Heart left ventricle (tissue), 16 donors: ENCODE data around the gene YIPF3. TPM values are rescaled to one million over a fixed set of nuclear protein-coding genes. Genes with fewer than 3 reads are reported as not detected.

Source experiments
- ATAC-seq, 4 donors: fragments of 200-7000 bp; cut with Tn5 transposase; one replicate each; pipeline ENCODE4 v1.9.1; 2020 to 2022; ENCODE audit warnings: moderate library complexity in 4 of 4, mild to moderate bottlenecking in 3 of 4, moderate number of reproducible peaks in 1 of 4
- DNase-seq, 5 donors: peaks; one replicate each; pipeline ENCODE4 v3.0.0-alpha.2; 2020
- H3K27ac ChIP-seq, 12 donors: fragments of 200-600 bp; sonication (generic) in 4 of 12; one replicate each; pipeline versions ENCODE4 v1.5.0 to v1.8.0; 2016 to 2022; ENCODE audit warnings: mild to moderate bottlenecking in 2 of 12
- H3K27me3 ChIP-seq, 9 donors: fragments of 200-600 bp; sonication (generic) in 2 of 9; one replicate each; pipeline versions ENCODE4 v1.5.1 to v1.8.0; 2016 to 2022; ENCODE audit warnings: mild to moderate bottlenecking in 3 of 9
- H3K36me3 ChIP-seq, 9 donors: fragments of 200-600 bp; sonication (generic) in 2 of 9; one replicate each; pipeline versions ENCODE4 v1.5.0 to v1.8.0; 2018 to 2022; ENCODE audit warnings: mild to moderate bottlenecking in 2 of 9
- H3K4me1 ChIP-seq, 12 donors: fragments of 200-600 bp; sonication (generic) in 4 of 12; one replicate each; pipeline versions ENCODE4 v1.5.0 to v1.8.0; 2016 to 2022; ENCODE audit warnings: mild to moderate bottlenecking in 3 of 12
- H3K4me3 ChIP-seq, 12 donors: fragments of 200-600 bp; sonication (generic) in 4 of 12; one replicate each; pipeline versions ENCODE4 v1.5.0 to v1.8.0; 2017 to 2022; ENCODE audit warnings: mild to moderate bottlenecking in 9 of 12, moderate library complexity in 4 of 12
- H3K9me3 ChIP-seq, 12 donors: fragments of 200-600 bp; sonication (generic) in 4 of 12; one replicate each; pipeline versions ENCODE4 v1.5.0 to v1.8.0; 2016 to 2022; ENCODE audit warnings: mild to moderate bottlenecking in 1 of 12
- CTCF ChIP-seq, 12 donors: fragments of 200-600 bp; sonication (generic) in 4 of 12; IDR thresholded peaks; one replicate each; pipeline versions ENCODE4 v1.5.0 to v1.8.0; 2018 to 2022; ENCODE audit warnings: antibody characterized with exemption in 12 of 12, mild to moderate bottlenecking in 5 of 12
- POLR2A ChIP-seq, 2 donors: fragments of 450-650 bp; IDR thresholded peaks; one replicate each; pipeline ENCODE4 v1.6.1; 2017; ENCODE audit warnings: antibody characterized with exemption in 2 of 2, mild to moderate bottlenecking in 2 of 2, moderate library complexity in 2 of 2
- WGBS, 4 donors: extraction: QIAGEN DNeasy Blood & Tissue Kit in 2 of 4; methylation state at CpG; one replicate each; pipeline versions ENCODE4 v1.1.5 to v1.1.7; 2013 to 2018; 5-methylcytosine and 5-hydroxymethylcytosine counted together
- intact Hi-C, 10 donors: fragments of 100-400 bp; cut with DNase I; formaldehyde crosslinking; loops; one replicate each; pipeline versions ENCODE4 v1.11.1 to v1.14.2; 2022
- polyA plus RNA-seq, 2 donors: library from polyadenylated mRNA; stranded (reverse); fragments of 200-250 nt; gene quantifications; one replicate each; pipeline ENCODE4 v1.2.3, GENCODE V29; 2013
- total RNA-seq, 9 donors: library from RNA; depleted of rRNA in 2 of 9; stranded (reverse); fragments of >200 nt in 2 of 9; fragmentation: NEBNext Ultra II Directional in 3 of 9; extraction: Animal tissue kit (Norgen Biotek cat#: 25700) in 3 of 9; gene quantifications; one replicate each; pipeline versions ENCODE4 v1.1.0 to v1.2.4, GENCODE V29; 2016 to 2023
- donor health status: ischemic (EF 13 %, LVEDD 7.1; RV severe dilation, severe dysfunction).
- donor health status: healthy with polysubstance abuse.
- donor health status: DM: no; HTN: yes; CAD: no.
- donor health status: DM: no; HTN: no; CAD: no.
- donor health status: ischemic (EF 25% LVEDD 6.9; RV normal size, moderate dysfunction).
- donor health status: ischemic (EF 25% LVEDD 5.7; RV mildly dilated, moderate dysfunction).
- donor health status: healthy.
- donor health status: DM: yes; HTN: yes; CAD: no.
- donor health status: ischemic (EF 35%, LVEDD 5.7; RV mildly dilated, moderate dysfunction).
- donor health status: nonischemic (EF 11% LVEDD 7.7; RV severe dilation, severe dysfunction).
- donor health status: DM: yes; HTN: yes; CAD: no.
- donor health status: PGD.
- donor health status: ischemic (EF 29% LVEDD 5.4; RV normal size, mild dysfunction).
- donor health status: nonischemic (EF 23%, LVEDD 6.1; RV moderate dilation, normal function).

The YIPF3 gene
- total and polyA plus RNA-seq, 11 donors, result 63.4 to 132 (median 75.3) TPM

GRCh38 chr6:43493833-43494232 lies 22.9 kb downstream of the YIPF3 start:
- DNase-seq, result no peak
- Histone ChIP-seq H3K4me1 (peaks cover 0 to 58% (median 35%) of the 10 kb centered on the region in 12 donors), H3K4me3 (no peak overlapping the region), H3K36me3 (peaks cover 0 to 15% (median 10%) of the 10 kb centered on the region in 9 donors), H3K27ac (peak overlapping the region in 5 of 12 donors; percentile 14 to 86 (median 71)), H3K27me3 (no peaks in the 10 kb centered on the region), H3K9me3 (no peaks in the 10 kb centered on the region)
- no peak for ATAC-seq
- WGBS, 4 donors, result 68 to 76% (median 70%) methylated on average over 7 of the region's 7 CpGs
- TF ChIP-seq CTCF (IDR thresholded peaks at IDR 0.05), result no peak
- TF ChIP-seq POLR2A (IDR thresholded peaks at IDR 0.05), result no peak
- intact Hi-C loops, result loop anchor here in 2 of 10 donors (2.0 to 10.0 kb wide), 2 partner anchors 39 to 109 kb away; partner anchors contain the start of gene DLK2 (in 1 of the 2)

GRCh38 chr6:43493230-43493629 lies 23.5 kb downstream of the YIPF3 start:
- no peak for DNase-seq
- no peak for ATAC-seq
- no peaks in the 10 kb centered on the region for H3K9me3 ChIP-seq
- H3K27ac ChIP-seq, result peak overlapping the region in 6 of 12 donors; percentile 14 to 86 (median 70)
- H3K36me3 ChIP-seq, result peaks cover 0 to 9% (median 4%) of the 10 kb centered on the region in 9 donors
- no peak overlapping the region for H3K4me3 ChIP-seq
- no peaks in the 10 kb centered on the region for H3K27me3 ChIP-seq
- intact Hi-C loops, result loop anchor here in 1 of 10 donors (10.0 kb wide), 1 partner anchor 108 kb away; no protein-coding TSS in a partner anchor
- TF ChIP-seq POLR2A (IDR thresholded peaks at IDR 0.05), result no peak
- TF ChIP-seq CTCF (IDR thresholded peaks at IDR 0.05), result no peak
- H3K4me1 ChIP-seq, result peaks cover 0 to 55% (median 32%) of the 10 kb centered on the region in 12 donors
- WGBS, 4 donors, result 86 to 94% (median 91%) methylated on average over 2 of the region's 2 CpGs

GRCh38 chr6:43492673-43493072 lies 24.1 kb downstream of the YIPF3 start:
- Histone ChIP-seq H3K9me3 (no peaks in the 10 kb centered on the region), H3K4me3 (peak overlapping the region in 2 of 12 donors; percentile 4), H3K36me3 (peaks cover 0 to 3% (median 0%) of the 10 kb centered on the region in 9 donors), H3K4me1 (peaks cover 0 to 55% (median 28%) of the 10 kb centered on the region in 12 donors), H3K27me3 (no peaks in the 10 kb centered on the region), H3K27ac (peak overlapping the region in 10 of 12 donors; percentile 42 to 86 (median 62))
- intact Hi-C loops, result loop anchor here in 1 of 10 donors (10.0 kb wide), 1 partner anchor 108 kb away; no protein-coding TSS in a partner anchor
- ATAC-seq (peak in 3 of 4 donors; percentile 9 to 21 (median 14)), DNase-seq (no peak)
- no peak for TF ChIP-seq POLR2A (IDR thresholded peaks at IDR 0.05)
- TF ChIP-seq CTCF (IDR thresholded peaks at IDR 0.05), result no peak
- 13 to 58% (median 45%) methylated on average over 2 to 3 of the region's 3 CpGs for WGBS, 4 donors

- ATAC-seq (peak; percentile 80 to 88 (median 84)), DNase-seq (peak; percentile 85 to 90 (median 88))
- TF ChIP-seq CTCF (IDR thresholded peaks at IDR 0.05), result no peak
- TF ChIP-seq POLR2A (IDR thresholded peaks at IDR 0.05), result no peak
- Histone ChIP-seq H3K9me3 (no peaks in the 10 kb centered on the region), H3K4me1 (peaks cover 0 to 52% (median 22%) of the 10 kb centered on the region in 12 donors), H3K4me3 (peak overlapping the region in 2 of 12 donors; percentile 4), H3K27ac (peak overlapping the region in 11 of 12 donors; percentile 31 to 86 (median 64)), H3K36me3 (no peaks in the 10 kb centered on the region), H3K27me3 (no peaks in the 10 kb centered on the region)
- intact Hi-C loops, result loop anchor here in 1 of 10 donors (10.0 kb wide), 1 partner anchor 107 kb away; no protein-coding TSS in a partner anchor
- WGBS, 4 donors, result 16 to 23% (median 19%) methylated on average over 7 to 10 of the region's 10 CpGs
Measured at GRCh38 chr6:43491750-43492661, 24.7 kb downstream of the YIPF3 start.
